Body of pancreas (tissue), 4 donors: ENCODE data around the gene MAPK8IP1. TPM values are rescaled to one million over a fixed set of nuclear protein-coding genes. Genes with fewer than 3 reads are reported as not detected.

Experiments
- ATAC-seq: fragments of 150-250 bp; one replicate; pipeline ENCODE4 v1.9.1; 2016
- DNase-seq, 4 donors: peaks; one replicate each; pipeline ENCODE4 v3.0.0-alpha.2; 2019
- H3K27ac ChIP-seq, 4 donors: fragments of 200-600 bp; sonication (generic); 1 replicate in 3 of 4; 2 replicates in 1 of 4; pipeline versions ENCODE4 v1.5.1 to v1.6.1; 2016 to 2019; ENCODE audit warnings: mild to moderate bottlenecking in 1 of 4, mixed read lengths in 1 of 4, moderate library complexity in 1 of 4
- H3K27me3 ChIP-seq, 2 donors: fragments of 200-600 bp; sonication (generic); one replicate each; pipeline ENCODE4 v1.6.0; 2016; ENCODE audit warnings: mild to moderate bottlenecking in 1 of 2
- H3K36me3 ChIP-seq, 2 donors: fragments of 200-600 bp; sonication (generic); replicated peaks in 1 of 2; 2 replicates each; pipeline ENCODE4 v1.5.1; 2016; ENCODE audit warnings: low read depth in 2 of 2; ENCODE audit not compliant: insufficient read depth in 1 of 2
- H3K4me1 ChIP-seq: fragments of 200-600 bp; sonication (generic); one replicate; pipeline ENCODE4 v1.6.0; 2016
- H3K4me3 ChIP-seq, 2 donors: fragments of 200-600 bp; sonication (generic); 1 replicate in 1 of 2; 2 replicates in 1 of 2; pipeline ENCODE4 v1.5.1; 2016 to 2019
- H3K9me3 ChIP-seq, 3 donors: fragments of 200-600 bp; sonication (generic); 1 replicate in 2 of 3; 2 replicates in 1 of 3; pipeline ENCODE4 v1.5.1; 2016
- POLR2A ChIP-seq, 3 donors: fragments of 450-650 bp; IDR thresholded peaks; one replicate each; pipeline ENCODE4 v1.6.1; 2016; ENCODE audit warnings: antibody characterized with exemption in 3 of 3, mild to moderate bottlenecking in 2 of 3
- WGBS, 2 donors: methylation state at CpG; one replicate each; pipeline ENCODE4 v1.1.5; 2017; 5-methylcytosine and 5-hydroxymethylcytosine counted together
- intact Hi-C: fragments of 100-400 bp; cut with DNase I; formaldehyde crosslinking; loops from one replicate; pipeline ENCODE4 v1.15.1; 2023
- total RNA-seq, 2 donors: library from RNA; depleted of rRNA; stranded (reverse); fragments of >200 nt; gene quantifications; one replicate each; pipeline ENCODE4 v1.1.0, GENCODE V29; 2016
- TF ChIP-seq, protein P1 (sequence below), 7 experiments: fragments of 450-650 bp in 4 of 7; fragments of 200-600 bp in 3 of 7; sonication (generic) in 3 of 7; IDR thresholded peaks; one replicate each; pipeline ENCODE4 v1.5.1; 2016 to 2019; ENCODE audit warnings: antibody characterized with exemption in 7 of 7

The MAPK8IP1 gene
- total RNA-seq, 2 donors from 2014 or later, result 23.7 to 32.4 TPM

DNA sequence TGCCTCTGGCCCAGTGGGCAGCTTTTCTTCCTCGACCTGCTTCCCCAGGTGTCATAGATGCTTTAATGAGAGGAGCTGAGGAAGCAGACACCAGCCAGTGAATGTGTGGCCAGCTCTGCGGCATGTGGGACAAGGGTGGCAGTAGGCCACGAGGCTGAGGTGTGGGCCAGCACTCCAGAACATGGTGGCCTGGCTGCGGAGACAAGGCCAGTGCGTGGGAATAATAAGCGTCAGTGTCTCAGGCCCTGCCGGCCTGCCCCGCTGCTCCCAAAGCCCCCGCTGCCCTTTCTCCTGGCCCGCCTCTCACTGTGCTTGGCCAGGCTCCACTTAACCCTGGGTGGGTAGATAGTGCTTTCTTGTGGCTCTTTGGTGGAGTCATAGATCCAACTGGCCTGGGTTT is 2.1 kb downstream of the MAPK8IP1 start:
- TF ChIP-seq POLR2A (IDR thresholded peaks at IDR 0.05), result no peak
- TF ChIP-seq, protein P1, sequence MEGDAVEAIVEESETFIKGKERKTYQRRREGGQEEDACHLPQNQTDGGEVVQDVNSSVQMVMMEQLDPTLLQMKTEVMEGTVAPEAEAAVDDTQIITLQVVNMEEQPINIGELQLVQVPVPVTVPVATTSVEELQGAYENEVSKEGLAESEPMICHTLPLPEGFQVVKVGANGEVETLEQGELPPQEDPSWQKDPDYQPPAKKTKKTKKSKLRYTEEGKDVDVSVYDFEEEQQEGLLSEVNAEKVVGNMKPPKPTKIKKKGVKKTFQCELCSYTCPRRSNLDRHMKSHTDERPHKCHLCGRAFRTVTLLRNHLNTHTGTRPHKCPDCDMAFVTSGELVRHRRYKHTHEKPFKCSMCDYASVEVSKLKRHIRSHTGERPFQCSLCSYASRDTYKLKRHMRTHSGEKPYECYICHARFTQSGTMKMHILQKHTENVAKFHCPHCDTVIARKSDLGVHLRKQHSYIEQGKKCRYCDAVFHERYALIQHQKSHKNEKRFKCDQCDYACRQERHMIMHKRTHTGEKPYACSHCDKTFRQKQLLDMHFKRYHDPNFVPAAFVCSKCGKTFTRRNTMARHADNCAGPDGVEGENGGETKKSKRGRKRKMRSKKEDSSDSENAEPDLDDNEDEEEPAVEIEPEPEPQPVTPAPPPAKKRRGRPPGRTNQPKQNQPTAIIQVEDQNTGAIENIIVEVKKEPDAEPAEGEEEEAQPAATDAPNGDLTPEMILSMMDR (IDR thresholded peaks at IDR 0.05), result no peak
- Histone ChIP-seq H3K9me3 (no peaks in the 10 kb centered on the region), H3K36me3 (no peaks in the 10 kb centered on the region), H3K27me3 (no peaks in the 10 kb centered on the region), H3K4me1 (peaks cover 11% of the 10 kb centered on the region), H3K27ac (no peak overlapping the region), H3K4me3 (no peak overlapping the region)
- intact Hi-C loops, result no loop called here
- ATAC-seq (no peak), DNase-seq (no peak)
- 90 to 93% methylated on average over 4 to 10 of the region's 10 CpGs for WGBS, 2 donors

DNA sequence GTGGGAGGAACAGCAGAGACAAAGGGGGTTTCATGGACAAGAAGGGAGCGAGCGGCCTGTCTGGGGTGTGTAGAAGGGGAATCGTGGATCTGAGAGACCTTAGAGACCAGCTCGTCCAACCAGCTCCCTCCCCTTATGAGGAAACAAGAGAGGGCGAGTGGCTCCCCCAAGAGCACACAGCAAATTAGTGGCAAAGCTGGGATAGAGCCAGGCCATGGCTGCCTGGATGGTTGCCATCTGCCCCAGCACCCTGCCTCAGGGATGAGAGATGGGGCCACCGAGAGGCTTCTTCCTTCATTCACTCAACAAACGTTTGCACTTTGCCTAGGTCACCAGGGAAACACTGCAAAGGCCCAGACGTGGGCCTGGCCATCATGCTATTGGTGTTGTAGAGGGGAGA is 4.1 kb downstream of the MAPK8IP1 start:
- Histone ChIP-seq H3K36me3 (no peaks in the 10 kb centered on the region), H3K27me3 (no peaks in the 10 kb centered on the region), H3K4me3 (no peak overlapping the region), H3K4me1 (peaks cover 11% of the 10 kb centered on the region), H3K9me3 (no peaks in the 10 kb centered on the region), H3K27ac (no peak overlapping the region)
- WGBS, 2 donors, result 81% methylated on average over 8 of the region's 8 CpGs
- ATAC-seq (no peak), DNase-seq (no peak)
- intact Hi-C loops, result no loop called here
- TF ChIP-seq POLR2A (IDR thresholded peaks at IDR 0.05), result no peak
- TF ChIP-seq, protein P1 (IDR thresholded peaks at IDR 0.05), result no peak

DNA sequence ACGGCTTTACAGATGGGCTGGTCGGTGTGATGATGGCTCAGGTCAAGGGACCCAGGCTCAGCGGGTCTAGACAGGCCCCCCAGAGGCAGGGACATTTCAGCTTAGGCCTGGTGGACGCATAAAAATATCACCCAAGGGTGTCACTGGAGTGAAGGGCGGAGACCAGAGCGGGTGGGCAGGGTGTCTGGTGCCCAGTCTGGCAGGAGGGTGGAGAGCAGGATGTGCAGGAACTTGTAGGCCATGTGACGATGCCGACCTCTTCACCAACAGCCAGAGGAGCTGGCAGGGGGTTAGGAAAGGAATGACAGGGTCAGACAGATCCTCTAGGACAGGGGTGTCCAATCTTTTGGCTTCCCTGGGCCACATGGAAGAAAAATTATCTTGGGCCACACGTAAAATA is 4.5 kb downstream of the MAPK8IP1 start:
- DNase-seq, result no peak

DNA sequence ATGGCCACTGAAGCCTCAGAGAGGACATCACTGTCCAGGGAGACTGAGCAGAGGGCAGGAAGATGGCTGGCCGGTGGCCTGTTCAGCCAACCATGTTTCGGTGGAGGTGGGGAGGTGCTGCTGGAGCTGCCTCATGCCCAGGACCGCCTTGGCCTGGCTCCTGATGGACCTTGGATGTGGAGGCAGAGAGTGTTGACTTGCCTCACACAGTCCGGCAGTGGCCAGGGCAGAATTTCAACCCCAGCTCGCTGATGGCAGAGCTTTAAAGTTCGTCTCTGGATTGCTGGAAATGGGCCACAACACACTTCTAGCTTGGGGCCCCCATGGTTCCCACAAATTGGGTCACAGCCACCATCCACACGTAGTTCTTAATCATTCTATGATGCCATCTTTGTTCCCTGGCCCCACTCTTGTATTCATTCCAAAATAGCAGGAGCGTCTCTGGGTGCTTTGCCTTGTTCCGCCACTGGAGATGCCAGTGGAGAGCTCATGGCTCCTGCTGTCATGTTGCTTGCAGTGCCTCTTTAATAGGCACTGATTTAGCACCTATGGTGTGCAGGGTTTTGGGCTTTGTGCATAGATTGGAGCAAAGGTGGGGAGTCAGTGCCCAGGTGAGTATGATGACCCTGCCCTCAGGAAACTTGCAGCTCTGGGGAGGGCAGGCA is 5.6 kb downstream of the MAPK8IP1 start:
- intact Hi-C loops, result no loop called here
- DNase-seq, result no peak
- TF ChIP-seq, protein P1 (IDR thresholded peaks at IDR 0.05), result no peak
- H3K9me3 ChIP-seq, result no peaks in the 10 kb centered on the region
- peaks cover 4% of the 10 kb centered on the region for H3K4me1 ChIP-seq
- no peak overlapping the region for H3K27ac ChIP-seq
- no peaks in the 10 kb centered on the region for H3K36me3 ChIP-seq
- 78 to 87% methylated on average over 4 to 9 of the region's 9 CpGs for WGBS, 2 donors
- no peaks in the 10 kb centered on the region for H3K27me3 ChIP-seq
- no peak for ATAC-seq
- H3K4me3 ChIP-seq, result no peak overlapping the region

More for the DNA sequence above, 4.5 kb downstream of the MAPK8IP1 start:
- intact Hi-C loops, result no loop called here
- Histone ChIP-seq H3K27ac (no peak overlapping the region), H3K4me1 (peaks cover 10% of the 10 kb centered on the region), H3K9me3 (no peaks in the 10 kb centered on the region), H3K4me3 (no peak overlapping the region), H3K36me3 (no peaks in the 10 kb centered on the region), H3K27me3 (no peaks in the 10 kb centered on the region)
- 92 to 97% methylated on average over 8 to 9 of the region's 9 CpGs for WGBS, 2 donors
- TF ChIP-seq, protein P1 (IDR thresholded peaks at IDR 0.05), result no peak
- ATAC-seq, result no peak

DNA sequence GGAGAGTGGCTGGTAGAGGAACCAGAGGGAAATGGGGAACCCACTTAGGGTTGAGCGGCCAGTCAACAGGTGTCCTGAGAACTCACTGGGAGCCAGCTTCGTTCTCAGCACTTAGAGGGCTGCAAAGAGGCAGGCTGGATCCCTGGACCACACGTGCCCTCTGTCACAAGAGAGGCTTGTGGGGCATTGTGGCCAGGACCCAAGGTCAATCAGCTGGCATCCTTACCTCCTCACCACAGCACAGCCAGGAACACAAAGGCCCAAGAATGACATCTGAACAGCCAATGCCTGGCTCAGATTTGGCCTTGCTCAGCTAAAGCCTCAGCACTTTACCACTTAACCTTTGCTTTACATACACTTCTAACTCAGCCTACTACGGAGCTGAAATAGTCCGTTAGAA is 7.4 kb downstream of the MAPK8IP1 start:
- ATAC-seq (no peak), DNase-seq (no peak)
- intact Hi-C loops, result no loop called here

More for the DNA sequence above, 7.4 kb downstream of the MAPK8IP1 start:
- no peaks in the 10 kb centered on the region for H3K36me3 ChIP-seq
- peaks cover 10% of the 10 kb centered on the region for H3K4me1 ChIP-seq
- no peaks in the 10 kb centered on the region for H3K9me3 ChIP-seq
- no peak for TF ChIP-seq POLR2A (IDR thresholded peaks at IDR 0.05)
- TF ChIP-seq, protein P1 (IDR thresholded peaks at IDR 0.05), result no peak
- 70 to 76% methylated on average over 5 of the region's 5 CpGs for WGBS, 2 donors
- no peak overlapping the region for H3K4me3 ChIP-seq
- no peaks in the 10 kb centered on the region for H3K27me3 ChIP-seq
- no peak overlapping the region for H3K27ac ChIP-seq
